Esophagus squamous epithelium (tissue), 5 donors: ENCODE results near the gene CDC42EP1. TPM values are rescaled to one million over a fixed set of nuclear protein-coding genes. Genes with fewer than 3 reads are reported as not detected.

ENCODE experiments used
- DNase-seq: peaks from one replicate; lab custom pipeline; 2025; lab: John Stamatoyannopoulos, UW
- H3K27ac ChIP-seq, 4 donors: fragments of 200-600 bp; sonication (generic); one replicate each; pipeline ENCODE4 v1.5.1; 2016 to 2019; ENCODE audit warnings: mild to moderate bottlenecking in 1 of 4
- H3K27me3 ChIP-seq, 4 donors: fragments of 200-600 bp; sonication (generic); 1 replicate in 3 of 4; 2 replicates in 1 of 4; pipeline versions ENCODE4 v1.5.1 to v1.6.0; 2017 to 2021; ENCODE audit warnings: antibody characterized with exemption in 1 of 4
- H3K36me3 ChIP-seq, 3 donors: fragments of 200-600 bp; sonication (generic); one replicate each; pipeline ENCODE4 v1.5.1; 2016 to 2019
- H3K4me1 ChIP-seq, 3 donors: fragments of 200-600 bp; sonication (generic); one replicate each; pipeline ENCODE4 v1.5.1; 2017 to 2019
- H3K4me3 ChIP-seq, 4 donors: fragments of 200-600 bp; sonication (generic); 1 replicate in 3 of 4; 2 replicates in 1 of 4; pipeline ENCODE4 v1.5.1; 2016 to 2019; ENCODE audit warnings: mild to moderate bottlenecking in 2 of 4, moderate library complexity in 1 of 4
- H3K9me3 ChIP-seq, 3 donors: fragments of 200-600 bp; sonication (generic); one replicate each; pipeline ENCODE4 v1.5.1; 2016 to 2019
- POLR2A ChIP-seq, 4 donors: fragments of 450-650 bp; IDR thresholded peaks; one replicate each; pipeline ENCODE4 v1.6.1; 2017; ENCODE audit warnings: antibody characterized with exemption in 4 of 4, mild to moderate bottlenecking in 4 of 4, moderate library complexity in 3 of 4
- WGBS, 2 donors: methylation state at CpG; one replicate each; pipeline ENCODE4 v1.1.5; 2018; 5-methylcytosine and 5-hydroxymethylcytosine counted together
- intact Hi-C: fragments of 100-400 bp; cut with DNase I; formaldehyde crosslinking; loops from one replicate; pipeline ENCODE4 v1.15.0; 2022
- total RNA-seq, 4 donors: library from RNA; depleted of rRNA; stranded (reverse); fragments of >200 nt; gene quantifications; one replicate each; pipeline ENCODE4 v1.1.0, GENCODE V29; 2016
- TF ChIP-seq, protein P1 (sequence below), 6 experiments: fragments of 450-650 bp in 4 of 6; fragments of 200-600 bp in 2 of 6; sonication (generic) in 2 of 6; IDR thresholded peaks; one replicate each; pipeline ENCODE4 v1.5.1; 2016 to 2019; ENCODE audit warnings: antibody characterized with exemption in 6 of 6, mild to moderate bottlenecking in 4 of 6, moderate library complexity in 4 of 6
- donor health status: DM: yes; HTN: yes; CAD: no.

Gene CDC42EP1
- total RNA-seq, 4 donors from 2014 or later, result 40.6 to 89.4 (median 53.8) TPM

DNA sequence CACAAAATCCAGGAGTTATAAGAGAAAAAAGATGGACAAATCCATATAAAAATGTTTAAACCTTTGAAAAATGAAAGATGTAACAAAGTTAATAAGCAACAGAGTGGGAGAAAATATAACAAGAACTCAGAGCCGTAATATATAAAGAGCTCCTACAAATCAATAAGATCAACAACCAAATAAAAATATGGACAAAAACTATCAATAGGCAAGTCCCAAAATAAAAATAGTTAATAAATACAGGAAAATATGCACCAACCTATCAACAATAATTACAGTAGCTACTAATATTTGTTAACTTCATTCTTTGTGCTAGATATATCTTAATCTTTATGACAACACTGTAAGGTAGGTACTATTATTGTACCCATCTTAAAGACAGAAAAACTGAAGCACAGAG, 43.8 kb upstream of the CDC42EP1 start:
- Histone ChIP-seq H3K9me3 (no peaks in the 10 kb centered on the region), H3K4me1 (peaks cover 14 to 60% (median 24%) of the 10 kb centered on the region in 3 donors), H3K36me3 (peaks cover 0 to 19% (median 0%) of the 10 kb centered on the region in 3 donors), H3K27ac (no peak overlapping the region), H3K27me3 (peaks cover 0 to 39% (median 0%) of the 10 kb centered on the region in 4 donors), H3K4me3 (no peak overlapping the region)
- no peak for DNase-seq
- WGBS, 2 donors, result 83 to 93% methylated on average over 1 of the region's 1 CpG
- TF ChIP-seq, protein P1, sequence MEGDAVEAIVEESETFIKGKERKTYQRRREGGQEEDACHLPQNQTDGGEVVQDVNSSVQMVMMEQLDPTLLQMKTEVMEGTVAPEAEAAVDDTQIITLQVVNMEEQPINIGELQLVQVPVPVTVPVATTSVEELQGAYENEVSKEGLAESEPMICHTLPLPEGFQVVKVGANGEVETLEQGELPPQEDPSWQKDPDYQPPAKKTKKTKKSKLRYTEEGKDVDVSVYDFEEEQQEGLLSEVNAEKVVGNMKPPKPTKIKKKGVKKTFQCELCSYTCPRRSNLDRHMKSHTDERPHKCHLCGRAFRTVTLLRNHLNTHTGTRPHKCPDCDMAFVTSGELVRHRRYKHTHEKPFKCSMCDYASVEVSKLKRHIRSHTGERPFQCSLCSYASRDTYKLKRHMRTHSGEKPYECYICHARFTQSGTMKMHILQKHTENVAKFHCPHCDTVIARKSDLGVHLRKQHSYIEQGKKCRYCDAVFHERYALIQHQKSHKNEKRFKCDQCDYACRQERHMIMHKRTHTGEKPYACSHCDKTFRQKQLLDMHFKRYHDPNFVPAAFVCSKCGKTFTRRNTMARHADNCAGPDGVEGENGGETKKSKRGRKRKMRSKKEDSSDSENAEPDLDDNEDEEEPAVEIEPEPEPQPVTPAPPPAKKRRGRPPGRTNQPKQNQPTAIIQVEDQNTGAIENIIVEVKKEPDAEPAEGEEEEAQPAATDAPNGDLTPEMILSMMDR (IDR thresholded peaks at IDR 0.05), result no peak
- no peak for TF ChIP-seq POLR2A (IDR thresholded peaks at IDR 0.05)
- intact Hi-C loops, result no loop called here

DNA sequence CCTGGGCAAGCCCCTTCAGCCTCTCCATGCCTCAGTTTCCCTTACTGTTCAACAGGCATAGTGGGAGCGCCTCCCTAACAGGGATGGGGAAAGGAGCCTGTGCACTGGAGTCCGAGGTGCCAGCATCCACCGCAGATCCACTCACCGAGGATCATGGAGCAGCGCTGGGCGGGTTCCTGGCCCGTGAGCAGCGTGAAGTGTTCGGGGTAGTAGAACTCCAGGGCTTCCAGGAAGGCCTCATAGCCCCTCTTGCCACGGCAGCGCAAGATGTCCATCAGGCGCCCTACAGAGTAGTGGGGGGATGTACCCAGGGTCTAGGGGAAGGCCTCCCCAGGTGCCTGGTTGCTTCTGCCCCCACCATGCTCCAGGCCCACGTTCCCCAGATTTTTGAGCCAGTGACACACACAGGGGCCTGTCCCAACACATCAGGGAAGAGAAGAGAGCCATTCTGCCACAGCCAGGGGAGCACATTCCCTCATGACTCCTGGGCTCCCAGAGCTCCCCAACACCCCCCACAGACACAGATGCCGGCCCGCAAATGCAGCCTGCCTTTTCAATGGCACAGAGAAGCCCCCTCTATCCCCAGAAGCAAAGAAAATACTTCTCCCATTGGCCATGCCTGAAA, 42.3 kb upstream of the CDC42EP1 start:
- 60% methylated on average over 1 to 3 of the region's 15 CpGs for WGBS, 2 donors
- Histone ChIP-seq H3K36me3 (peaks cover 0 to 19% (median 0%) of the 10 kb centered on the region in 3 donors), H3K4me1 (peaks cover 9 to 45% (median 17%) of the 10 kb centered on the region in 3 donors)

DNA sequence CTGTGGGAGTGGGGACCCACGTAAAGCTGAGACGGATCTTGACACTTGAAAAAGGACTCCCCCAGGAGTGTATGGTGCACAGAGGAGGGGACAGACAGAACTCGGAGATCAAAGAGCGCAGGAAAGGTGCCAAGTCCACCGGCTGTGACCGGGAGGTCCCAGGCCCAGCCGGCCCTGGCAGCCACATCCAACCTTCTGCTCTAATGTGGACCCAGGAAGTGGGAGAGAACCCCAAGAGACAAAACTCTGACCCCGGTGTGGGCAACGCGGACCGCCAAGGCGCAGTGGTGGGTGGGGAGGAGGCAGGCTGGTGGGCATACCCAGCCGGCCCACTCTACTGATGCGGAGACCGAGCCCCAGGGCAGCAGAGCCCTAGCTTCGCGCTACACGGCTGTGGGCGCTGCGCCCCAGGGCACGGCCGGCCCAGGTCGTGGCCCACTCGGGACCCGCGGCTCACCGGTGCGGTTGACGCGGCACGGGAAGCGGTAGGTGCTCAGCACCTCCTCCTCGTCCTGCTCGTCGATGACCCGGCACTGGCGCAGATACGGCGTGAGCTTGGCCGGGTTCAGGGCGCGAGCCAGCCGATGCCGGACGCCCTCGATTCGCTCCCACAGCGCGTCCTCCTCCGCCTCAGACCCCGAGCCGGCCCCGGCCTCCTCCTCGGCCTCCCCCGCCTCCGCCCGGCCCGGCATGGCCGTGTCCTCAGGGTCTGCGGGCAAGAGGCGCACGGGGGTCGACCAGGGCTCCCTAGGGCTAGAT, 41.6 kb upstream of the CDC42EP1 start:
- H3K27ac ChIP-seq, result peak overlapping the region; percentile 74 to 89 (median 83)
- H3K36me3 ChIP-seq, result peaks cover 0 to 19% (median 0%) of the 10 kb centered on the region in 3 donors
- TF ChIP-seq POLR2A (IDR thresholded peaks at IDR 0.05), result no peak
- TF ChIP-seq, protein P1 (IDR thresholded peaks at IDR 0.05), result no peak
- intact Hi-C loops, result no loop called here
- H3K4me3 ChIP-seq, result peak overlapping the region; percentile 51 to 83 (median 76)
- WGBS, 2 donors, result 14 to 16% methylated on average over 7 to 20 of the region's 63 CpGs
- DNase-seq, result no peak
- H3K27me3 ChIP-seq, result peaks cover 0 to 61% (median 0%) of the 10 kb centered on the region in 4 donors
- no peaks in the 10 kb centered on the region for H3K9me3 ChIP-seq
- peaks cover 9 to 38% (median 17%) of the 10 kb centered on the region in 3 donors for H3K4me1 ChIP-seq

More for the DNA sequence above, 42.3 kb upstream of the CDC42EP1 start:
- intact Hi-C loops, result no loop called here
- peaks cover 0 to 54% (median 0%) of the 10 kb centered on the region in 4 donors for H3K27me3 ChIP-seq
- no peaks in the 10 kb centered on the region for H3K9me3 ChIP-seq
- peak in 1 of 4 donors; percentile 29 for TF ChIP-seq POLR2A (IDR thresholded peaks at IDR 0.05)
- TF ChIP-seq, protein P1 (IDR thresholded peaks at IDR 0.05), result no peak
- peak overlapping the region; percentile 51 to 83 (median 76) for H3K4me3 ChIP-seq
- no peak for DNase-seq
- H3K27ac ChIP-seq, result peak overlapping the region; percentile 74 to 89 (median 83)

DNA sequence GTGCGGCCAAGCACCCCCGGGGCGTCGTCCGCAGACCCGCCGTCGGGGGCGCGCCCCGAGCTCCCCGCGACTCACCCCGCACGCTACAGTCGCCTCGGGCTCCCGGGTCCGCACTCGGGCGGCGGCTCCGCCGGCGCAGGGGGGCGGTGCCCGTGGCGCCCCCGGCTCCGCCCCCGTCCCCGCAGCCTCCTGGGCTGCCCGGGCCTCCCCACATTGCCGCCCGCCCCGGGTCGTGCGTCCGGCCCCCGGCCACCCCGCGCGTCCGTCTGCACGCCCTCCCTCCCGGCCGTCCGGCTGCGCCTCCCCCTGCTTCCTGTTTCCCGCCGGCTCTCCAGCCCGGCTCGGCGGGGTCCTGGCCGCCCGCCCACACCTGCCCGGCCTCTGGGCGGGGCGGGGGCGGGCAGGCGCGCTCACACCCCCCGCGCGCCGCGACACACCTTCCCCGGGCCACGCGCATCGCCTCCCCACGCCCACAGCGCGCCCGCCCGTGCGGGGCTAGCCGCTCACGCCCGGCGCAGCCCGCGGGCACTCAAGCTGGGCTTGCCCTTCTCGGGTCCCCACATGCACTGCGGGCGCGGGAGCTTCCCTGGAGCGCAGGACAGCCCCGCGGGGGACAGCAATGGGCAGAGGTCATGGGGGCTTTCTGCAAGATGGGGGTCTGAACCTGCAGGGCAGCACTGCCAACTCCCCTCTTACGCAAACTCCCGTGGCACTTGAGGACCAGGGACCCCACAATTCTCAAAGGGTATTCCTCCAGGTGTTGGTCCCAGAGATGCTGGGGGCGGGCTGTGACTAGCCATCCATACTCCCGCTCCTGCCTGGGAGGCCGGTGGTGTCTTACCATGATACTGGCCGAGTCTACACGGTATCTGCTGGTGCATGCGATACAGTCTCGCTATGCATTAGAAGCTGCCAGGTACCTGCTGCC, 40.7 kb upstream of the CDC42EP1 start, which contains the start of gene CARD10:
Gene CARD10, minus strand, starts transcription at position 148 of the 928 bp plus-strand sequence. CDS start 215 bp downstream, outside the sequence.
- peak within 1 kb of the TSS; percentile 51 to 83 (median 76) for H3K4me3 ChIP-seq
- peaks cover 0 to 14% (median 0%) of the 10 kb centered on the region in 3 donors for H3K36me3 ChIP-seq
- H3K4me1 ChIP-seq, result peaks cover 9 to 37% (median 17%) of the 10 kb centered on the region in 3 donors
- TF ChIP-seq, protein P1 (IDR thresholded peaks at IDR 0.05), result no peak
- TF ChIP-seq POLR2A (IDR thresholded peaks at IDR 0.05), result peak in 1 of 4 donors; percentile 13
- no peaks in the 10 kb centered on the region for H3K9me3 ChIP-seq
- DNase-seq, result no peak
- peak within 1 kb of the TSS; percentile 74 to 89 (median 83) for H3K27ac ChIP-seq
- peaks cover 0 to 70% (median 0%) of the 10 kb centered on the region in 4 donors for H3K27me3 ChIP-seq
- WGBS, 2 donors, result 0 to 26% methylated on average over 3 to 6 of the region's 99 CpGs
- intact Hi-C loops, result no loop called here
